DOHH2 (cell line): ENCODE data around the gene DNMBP.
A peak's percentile ranks its signal among the peaks of the same experiment; 100 is the strongest.

Source experiments
- H3F3A ChIP-seq: fragments of 200-600 bp; sonication (generic), shearing (Covaris generic); 2 replicates; pipeline ENCODE4 v1.6.0; 2016; ENCODE audit warnings: antibody characterized with exemption, mild to moderate bottlenecking; ENCODE audit not compliant: control insufficient read depth, insufficient read depth
- H3K27ac ChIP-seq: fragments of 200-600 bp; sonication (generic); 2 replicates; pipeline ENCODE4 v1.5.1; 2014; ENCODE audit warnings: low read depth, mild to moderate bottlenecking, low read length, moderate library complexity
- H3K27me3 ChIP-seq: fragments of 200-600 bp; sonication (generic); 2 replicates; pipeline ENCODE4 v1.6.1; 2014; ENCODE audit warnings: mild to moderate bottlenecking, low read length, mixed read lengths; ENCODE audit not compliant: control insufficient read depth
- H3K36me3 ChIP-seq: fragments of 200-600 bp; sonication (generic); 2 replicates; pipeline ENCODE4 v1.6.1; 2014; ENCODE audit warnings: mild to moderate bottlenecking, low read length, moderate library complexity, mixed read lengths; ENCODE audit not compliant: control insufficient read depth
- H3K4me1 ChIP-seq: fragments of 200-600 bp; sonication (generic); 2 replicates; pipeline ENCODE4 v1.6.1; 2014; ENCODE audit warnings: mild to moderate bottlenecking, low read length, mixed read lengths; ENCODE audit not compliant: control insufficient read depth
- H3K4me2 ChIP-seq: fragments of 200-600 bp; sonication (generic); 2 replicates; pipeline ENCODE4 v1.6.0; 2014; ENCODE audit warnings: mild to moderate bottlenecking, low read length, moderate library complexity
- H3K4me3 ChIP-seq: fragments of 200-600 bp; sonication (generic); 2 replicates; pipeline ENCODE4 v1.5.1; 2014; ENCODE audit warnings: mild to moderate bottlenecking, low read length, mixed read lengths
- H3K79me2 ChIP-seq: fragments of 200-600 bp; sonication (generic); 2 replicates; pipeline ENCODE4 v1.6.1; 2014; ENCODE audit warnings: mild to moderate bottlenecking, low read length, mixed read lengths; ENCODE audit not compliant: control insufficient read depth
- H3K9me2 ChIP-seq: fragments of 200-600 bp; sonication (generic); replicated peaks from 2 replicates; pipeline ENCODE4 v1.6.1; 2014; ENCODE audit warnings: mild to moderate bottlenecking, low read length, mixed read lengths; ENCODE audit not compliant: control insufficient read depth
- H3K9me3 ChIP-seq: fragments of 200-600 bp; sonication (generic); 2 replicates; pipeline ENCODE4 v1.6.1; 2014; ENCODE audit warnings: antibody characterized with exemption, low read length, mixed read lengths; ENCODE audit not compliant: control insufficient read depth, insufficient read depth
- H4K20me1 ChIP-seq: fragments of 200-600 bp; sonication (generic); 2 replicates; pipeline ENCODE4 v1.6.0; 2014; ENCODE audit warnings: low read depth, mild to moderate bottlenecking, antibody characterized with exemption, low read length, moderate library complexity; ENCODE audit not compliant: control insufficient read depth, insufficient read depth
- CTCF ChIP-seq: fragments of 200-600 bp; sonication (generic); IDR thresholded peaks from one replicate; pipeline ENCODE4 v1.5.1; 2014; ENCODE audit warnings: antibody characterized with exemption, mild to moderate bottlenecking, low read depth, low read length; ENCODE audit not compliant: poor library complexity, severe bottlenecking
- EZH2phosphoT487 ChIP-seq: fragments of 200-600 bp; sonication (generic); IDR thresholded peaks from 2 replicates; pipeline ENCODE4 v1.6.1; 2017; ENCODE audit warnings: borderline replicate concordance, mild to moderate bottlenecking, antibody characterized with exemption, low read length, moderate library complexity, mixed read lengths

DNMBP gene

GRCh38 chr10:99849536-99849935 is 160.2 kb downstream of the DNMBP start:
- no peaks in the 10 kb centered on the region for H3K36me3 ChIP-seq
- no peaks in the 10 kb centered on the region for H3K9me3 ChIP-seq
- H3K4me3 ChIP-seq, result no peak overlapping the region
- H3K79me2 ChIP-seq, result no peaks in the 10 kb centered on the region
- H3K27ac ChIP-seq, result no peak overlapping the region
- no peak overlapping the region for H3K4me2 ChIP-seq
- TF ChIP-seq EZH2phosphoT487 (no peak), CTCF (no peak)
- no peaks in the 10 kb centered on the region for H3K27me3 ChIP-seq
- H3K4me1 ChIP-seq, result peaks cover 6% of the 10 kb centered on the region
- H3F3A ChIP-seq, result no peaks in the 10 kb centered on the region
- H4K20me1 ChIP-seq, result no peaks in the 10 kb centered on the region
- H3K9me2 ChIP-seq, result no peaks in the 10 kb centered on the region

- H3F3A ChIP-seq, result no peaks in the 10 kb centered on the region
- no peaks in the 10 kb centered on the region for H3K27me3 ChIP-seq
- no peaks in the 10 kb centered on the region for H3K79me2 ChIP-seq
- peaks cover 6% of the 10 kb centered on the region for H3K4me1 ChIP-seq
- H3K9me3 ChIP-seq, result no peaks in the 10 kb centered on the region
- no peak overlapping the region for H3K4me3 ChIP-seq
- H3K36me3 ChIP-seq, result no peaks in the 10 kb centered on the region
- no peak for TF ChIP-seq EZH2phosphoT487
- TF ChIP-seq CTCF, result no peak
- H3K4me2 ChIP-seq, result no peak overlapping the region
- H3K27ac ChIP-seq, result no peak overlapping the region
- no peaks in the 10 kb centered on the region for H4K20me1 ChIP-seq
- H3K9me2 ChIP-seq, result no peaks in the 10 kb centered on the region
Observed at GRCh38 chr10:99849057-99849456, 160.7 kb downstream of the DNMBP start.

- Histone ChIP-seq H3K4me3 (peak overlapping the region; percentile 42; the same call in 1 of the 2 replicates), H3K79me2 (no peaks in the 10 kb centered on the region), H3K9me3 (no peaks in the 10 kb centered on the region), H3K4me1 (peaks cover 6% of the 10 kb centered on the region), H3K27me3 (no peaks in the 10 kb centered on the region), H3K9me2 (no peaks in the 10 kb centered on the region), H3K4me2 (peak overlapping the region; percentile 59), H3K36me3 (no peaks in the 10 kb centered on the region), H3F3A (no peaks in the 10 kb centered on the region), H4K20me1 (no peaks in the 10 kb centered on the region), H3K27ac (no peak overlapping the region)
- TF ChIP-seq EZH2phosphoT487, result no peak
- TF ChIP-seq CTCF, result peak; percentile 96
Observed at GRCh38 chr10:99845837-99846382, 163.8 kb downstream of the DNMBP start.
